IMR-90 (cell line): Measurements from ENCODE around the gene DERA.

Experiments
- BHLHE40 ChIP-seq: fragments of 150-350 bp; IDR thresholded peaks from 2 replicates; pipeline ENCODE4 v1.6.1; 2016; ENCODE audit warnings: mild to moderate bottlenecking, low read depth, low read length
- CEBPB ChIP-seq: IDR thresholded peaks from 2 replicates; pipeline ENCODE4 v1.6.1; 2012; ENCODE audit warnings: low read depth, low read length, improper control_type of control experiment
- CHD1 ChIP-seq: IDR thresholded peaks from 2 replicates; pipeline ENCODE4 v1.6.1; 2012; ENCODE audit warnings: low read depth, low read length, improper control_type of control experiment
- FOS ChIP-seq: fragments of 150-350 bp; IDR thresholded peaks from 2 replicates; pipeline ENCODE4 v1.6.1; 2016; ENCODE audit warnings: low read depth, low read length
- MAZ ChIP-seq: IDR thresholded peaks from 2 replicates; pipeline ENCODE4 v1.6.1; 2012; ENCODE audit warnings: low read depth, mild to moderate bottlenecking, low read length, improper control_type of control experiment, moderate library complexity, borderline replicate concordance
- POLR2A ChIP-seq: IDR thresholded peaks from 2 replicates; pipeline ENCODE4 v1.6.1; 2012; ENCODE audit warnings: mild to moderate bottlenecking, low read depth, low read length
- RAD21 ChIP-seq: IDR thresholded peaks from 2 replicates; pipeline ENCODE4 v1.6.1; 2012; ENCODE audit warnings: low read length, improper control_type of control experiment
- RFX5 ChIP-seq: IDR thresholded peaks from 2 replicates; pipeline ENCODE4 v1.8.0; 2012; ENCODE audit warnings: low read depth, mild to moderate bottlenecking, low read length, moderate library complexity
- TF ChIP-seq, protein P1 (sequence below): conservative IDR thresholded peaks from 2 replicates; pipeline ENCODE4 v1.5.1; 2012; ENCODE audit warnings: mild to moderate bottlenecking, low read depth, low read length, improper control_type of control experiment
- TF ChIP-seq, protein P2 (sequence below): fragments of 150-350 bp; IDR thresholded peaks from 2 replicates; pipeline ENCODE4 v1.6.1; 2017; ENCODE audit warnings: mild to moderate bottlenecking, antibody characterized with exemption, low read length, low read depth

DNA sequence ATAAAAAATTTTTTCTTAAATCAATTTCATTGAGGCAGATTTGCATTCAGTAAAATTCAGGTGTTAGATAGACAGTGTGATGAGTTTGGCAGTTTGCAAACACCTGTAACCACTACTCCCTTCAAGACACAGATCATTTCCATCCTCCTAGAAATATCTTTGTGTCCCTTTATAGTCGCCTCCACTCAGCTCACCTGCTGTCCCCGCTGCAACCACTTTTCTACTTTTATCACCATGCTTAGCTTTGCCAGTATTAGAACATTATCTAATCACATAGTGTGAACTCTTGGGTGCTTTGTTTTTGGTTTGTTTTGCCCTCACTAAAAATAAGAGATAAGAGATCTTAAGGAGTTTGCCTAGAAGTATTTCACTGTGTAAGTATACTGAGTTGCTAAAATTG is 73.8 kb downstream of the DERA start:
- TF ChIP-seq, protein P1, sequence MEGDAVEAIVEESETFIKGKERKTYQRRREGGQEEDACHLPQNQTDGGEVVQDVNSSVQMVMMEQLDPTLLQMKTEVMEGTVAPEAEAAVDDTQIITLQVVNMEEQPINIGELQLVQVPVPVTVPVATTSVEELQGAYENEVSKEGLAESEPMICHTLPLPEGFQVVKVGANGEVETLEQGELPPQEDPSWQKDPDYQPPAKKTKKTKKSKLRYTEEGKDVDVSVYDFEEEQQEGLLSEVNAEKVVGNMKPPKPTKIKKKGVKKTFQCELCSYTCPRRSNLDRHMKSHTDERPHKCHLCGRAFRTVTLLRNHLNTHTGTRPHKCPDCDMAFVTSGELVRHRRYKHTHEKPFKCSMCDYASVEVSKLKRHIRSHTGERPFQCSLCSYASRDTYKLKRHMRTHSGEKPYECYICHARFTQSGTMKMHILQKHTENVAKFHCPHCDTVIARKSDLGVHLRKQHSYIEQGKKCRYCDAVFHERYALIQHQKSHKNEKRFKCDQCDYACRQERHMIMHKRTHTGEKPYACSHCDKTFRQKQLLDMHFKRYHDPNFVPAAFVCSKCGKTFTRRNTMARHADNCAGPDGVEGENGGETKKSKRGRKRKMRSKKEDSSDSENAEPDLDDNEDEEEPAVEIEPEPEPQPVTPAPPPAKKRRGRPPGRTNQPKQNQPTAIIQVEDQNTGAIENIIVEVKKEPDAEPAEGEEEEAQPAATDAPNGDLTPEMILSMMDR, result no peak
- TF ChIP-seq MAZ (no peak), RAD21 (no peak), POLR2A (no peak), CHD1 (no peak), CEBPB (no peak), RFX5 (no peak), BHLHE40 (no peak), FOS (no peak)
- TF ChIP-seq, protein P2, sequence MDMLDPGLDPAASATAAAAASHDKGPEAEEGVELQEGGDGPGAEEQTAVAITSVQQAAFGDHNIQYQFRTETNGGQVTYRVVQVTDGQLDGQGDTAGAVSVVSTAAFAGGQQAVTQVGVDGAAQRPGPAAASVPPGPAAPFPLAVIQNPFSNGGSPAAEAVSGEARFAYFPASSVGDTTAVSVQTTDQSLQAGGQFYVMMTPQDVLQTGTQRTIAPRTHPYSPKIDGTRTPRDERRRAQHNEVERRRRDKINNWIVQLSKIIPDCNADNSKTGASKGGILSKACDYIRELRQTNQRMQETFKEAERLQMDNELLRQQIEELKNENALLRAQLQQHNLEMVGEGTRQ, result no peak
